Measurements from ENCODE around the gene NUPR1.
"Not testable (repeated sequence)": the region's sequence is repeated elsewhere in the genome, so short reads cannot be mapped to it uniquely, and the experiment has no call there.

NUPR1 gene

GRCh38 chr16:28497861-28498599 lies 40.7 kb downstream of the NUPR1 start:
- no peak for DNase-seq

- no peak for DNase-seq
These were observed 41.4 kb downstream of the NUPR1 start for GRCh38 chr16:28497386-28497785.

GRCh38 chr16:28496844-28497243 lies 41.9 kb downstream of the NUPR1 start:
- no peak for DNase-seq

GRCh38 chr16:28495795-28496749 lies 42.7 kb downstream of the NUPR1 start:
- no peak for DNase-seq

GRCh38 chr16:28495098-28495793 lies 43.5 kb downstream of the NUPR1 start:
- DNase-seq, result no peak

- peak; percentile 96 for DNase-seq
These were observed 44.5 kb downstream of the NUPR1 start, which contains the start of gene APOBR for GRCh38 chr16:28494121-28494851. Gene APOBR (plus strand): TSS chr16:28494643. CDS start chr16:28494682, 39 bp downstream.

- DNase-seq, result no peak
These were observed 46.3 kb downstream of the NUPR1 start for GRCh38 chr16:28492511-28492910.

- DNase-seq, result peak; percentile 92
These were observed 46.8 kb downstream of the NUPR1 start, which contains the start of gene CLN3 for GRCh38 chr16:28491970-28492474. Gene CLN3 (minus strand): TSS chr16:28492074. CDS start chr16:28491759, 315 bp downstream.

GRCh38 chr16:28491230-28491969 lies 47.4 kb downstream of the NUPR1 start:
- DNase-seq, result no peak

- DNase-seq, result no peak
These were observed 52.5 kb downstream of the NUPR1 start for GRCh38 chr16:28486266-28486665.

- DNase-seq, result not testable (repeated sequence)
These were observed 55.4 kb downstream of the NUPR1 start for GRCh38 chr16:28483361-28483760.

All from central memory CD4-positive, alpha-beta T cell (primary cell).